HEK293 (cell line): ENCODE data around the gene RASSF3.

Experiments
- BCL11A ChIP-seq: fragments of 450-650 bp; formaldehyde crosslinking; IDR thresholded peaks from 2 replicates; pipeline ENCODE4 v1.5.1; 2016; ENCODE audit warnings: low read depth, missing biosample characterization, missing genetic modification characterization
- FEZF1 ChIP-seq: fragments of 450-650 bp; formaldehyde crosslinking; IDR thresholded peaks from 2 replicates; pipeline ENCODE4 v1.5.1; 2016; ENCODE audit warnings: missing biosample characterization, missing genetic modification characterization
- KLF10 ChIP-seq: fragments of 450-650 bp; IDR thresholded peaks from 2 replicates; pipeline ENCODE4 v1.5.1; 2018; ENCODE audit warnings: missing biosample characterization, mild to moderate bottlenecking, missing genetic modification characterization
- OVOL3 ChIP-seq: fragments of 450-650 bp; formaldehyde crosslinking; IDR thresholded peaks from 2 replicates; pipeline ENCODE4 v1.5.1; 2016; ENCODE audit warnings: missing biosample characterization, missing genetic modification characterization
- PRDM1 ChIP-seq: fragments of 450-650 bp; formaldehyde crosslinking; IDR thresholded peaks from 2 replicates; pipeline ENCODE4; 2016; ENCODE audit warnings: missing biosample characterization, missing genetic modification characterization
- SP3 ChIP-seq: fragments of 450-650 bp; formaldehyde crosslinking; IDR thresholded peaks from 2 replicates; pipeline ENCODE4 v1.5.1; 2016; ENCODE audit warnings: missing biosample characterization, missing genetic modification characterization
- ZBTB7A ChIP-seq: fragments of 450-650 bp; formaldehyde crosslinking; IDR thresholded peaks from 2 replicates; pipeline ENCODE4 v1.5.1; 2016; ENCODE audit warnings: low read depth, missing biosample characterization, missing genetic modification characterization
- ZNF133 ChIP-seq: fragments of 450-650 bp; formaldehyde crosslinking; IDR thresholded peaks from 2 replicates; pipeline ENCODE4 v1.5.1; 2016; ENCODE audit warnings: missing biosample characterization, missing genetic modification characterization
- ZNF169 ChIP-seq: fragments of 450-650 bp; formaldehyde crosslinking; IDR thresholded peaks from 2 replicates; pipeline ENCODE4 v1.5.1; 2016; ENCODE audit warnings: missing biosample characterization, missing genetic modification characterization
- ZNF174 ChIP-seq: fragments of 450-650 bp; formaldehyde crosslinking; IDR thresholded peaks from 2 replicates; pipeline ENCODE4 v1.5.0; 2017; ENCODE audit warnings: missing biosample characterization, mild to moderate bottlenecking, missing genetic modification characterization
- ZNF2 ChIP-seq: fragments of 450-650 bp; formaldehyde crosslinking; IDR thresholded peaks from 2 replicates; pipeline ENCODE4 v1.5.1; 2016; ENCODE audit warnings: missing biosample characterization, missing genetic modification characterization
- ZNF324 ChIP-seq: fragments of 450-650 bp; formaldehyde crosslinking; IDR thresholded peaks from 2 replicates; pipeline ENCODE4 v1.5.1; 2016; ENCODE audit warnings: missing biosample characterization, missing genetic modification characterization
- ZNF335 ChIP-seq: fragments of 450-650 bp; formaldehyde crosslinking; conservative IDR thresholded peaks from 2 replicates; pipeline ENCODE4 v1.5.1; 2016; ENCODE audit warnings: missing biosample characterization, missing genetic modification characterization
- ZNF404 ChIP-seq: fragments of 450-650 bp; formaldehyde crosslinking; IDR thresholded peaks from 2 replicates; pipeline ENCODE4 v1.5.1; 2017; ENCODE audit warnings: missing biosample characterization, missing genetic modification characterization
- ZNF433 ChIP-seq: fragments of 450-650 bp; formaldehyde crosslinking; IDR thresholded peaks from 2 replicates; pipeline ENCODE4 v1.5.1; 2016; ENCODE audit warnings: missing biosample characterization, missing genetic modification characterization, low read depth
- ZNF521 ChIP-seq: fragments of 450-650 bp; formaldehyde crosslinking; IDR thresholded peaks from 2 replicates; pipeline ENCODE4 v1.5.1; 2017; ENCODE audit warnings: missing biosample characterization, mild to moderate bottlenecking, missing genetic modification characterization
- ZNF629 ChIP-seq: fragments of 450-650 bp; formaldehyde crosslinking; IDR thresholded peaks from 2 replicates; pipeline ENCODE4 v1.5.1; 2017; ENCODE audit warnings: missing biosample characterization, missing genetic modification characterization
- ZNF768 ChIP-seq: fragments of 450-650 bp; formaldehyde crosslinking; IDR thresholded peaks from 2 replicates; pipeline ENCODE4 v1.5.1; 2018; ENCODE audit warnings: missing biosample characterization, mild to moderate bottlenecking, missing genetic modification characterization
- ZNF837 ChIP-seq: fragments of 450-650 bp; formaldehyde crosslinking; IDR thresholded peaks from 2 replicates; pipeline ENCODE4 v1.5.1; 2016; ENCODE audit warnings: missing biosample characterization, missing genetic modification characterization
- ZNF843 ChIP-seq: fragments of 450-650 bp; formaldehyde crosslinking; IDR thresholded peaks from 2 replicates; pipeline ENCODE4 v1.5.1; 2016; ENCODE audit warnings: missing biosample characterization, missing genetic modification characterization
- ZXDB ChIP-seq: fragments of 450-650 bp; formaldehyde crosslinking; IDR thresholded peaks from 2 replicates; pipeline ENCODE4 v1.5.1; 2016; ENCODE audit warnings: missing biosample characterization, missing genetic modification characterization
- TF ChIP-seq, protein P1 (sequence below): fragments of 450-650 bp; formaldehyde crosslinking; IDR thresholded peaks from 2 replicates; pipeline ENCODE4 v1.5.1; 2016; ENCODE audit warnings: missing biosample characterization, missing genetic modification characterization
- TF ChIP-seq, protein P2 (sequence below): fragments of 450-650 bp; formaldehyde crosslinking; IDR thresholded peaks from 2 replicates; pipeline ENCODE4 v1.5.1; 2017; ENCODE audit warnings: missing biosample characterization, missing genetic modification characterization
- TF ChIP-seq, protein P3 (sequence below): fragments of 450-650 bp; formaldehyde crosslinking; IDR thresholded peaks from 2 replicates; pipeline ENCODE4 v1.5.1; 2016; ENCODE audit warnings: missing biosample characterization, missing genetic modification characterization
- TF ChIP-seq, protein P4 (sequence below): fragments of 450-650 bp; formaldehyde crosslinking; IDR thresholded peaks from 2 replicates; pipeline ENCODE4 v1.5.1; 2016; ENCODE audit warnings: missing biosample characterization, missing genetic modification characterization
- TF ChIP-seq, protein P5 (sequence below): fragments of 450-650 bp; formaldehyde crosslinking; IDR thresholded peaks from 2 replicates; pipeline ENCODE4; 2016; ENCODE audit warnings: missing biosample characterization, missing genetic modification characterization
- TF ChIP-seq, protein P6 (sequence below): fragments of 450-650 bp; formaldehyde crosslinking; IDR thresholded peaks from 2 replicates; pipeline ENCODE4 v1.5.1; 2016; ENCODE audit warnings: missing biosample characterization, missing genetic modification characterization
- TF ChIP-seq, protein P7 (sequence below): fragments of 450-650 bp; formaldehyde crosslinking; IDR thresholded peaks from 2 replicates; pipeline ENCODE4 v1.5.1; 2016; ENCODE audit warnings: missing biosample characterization, missing genetic modification characterization

The RASSF3 gene

DNA sequence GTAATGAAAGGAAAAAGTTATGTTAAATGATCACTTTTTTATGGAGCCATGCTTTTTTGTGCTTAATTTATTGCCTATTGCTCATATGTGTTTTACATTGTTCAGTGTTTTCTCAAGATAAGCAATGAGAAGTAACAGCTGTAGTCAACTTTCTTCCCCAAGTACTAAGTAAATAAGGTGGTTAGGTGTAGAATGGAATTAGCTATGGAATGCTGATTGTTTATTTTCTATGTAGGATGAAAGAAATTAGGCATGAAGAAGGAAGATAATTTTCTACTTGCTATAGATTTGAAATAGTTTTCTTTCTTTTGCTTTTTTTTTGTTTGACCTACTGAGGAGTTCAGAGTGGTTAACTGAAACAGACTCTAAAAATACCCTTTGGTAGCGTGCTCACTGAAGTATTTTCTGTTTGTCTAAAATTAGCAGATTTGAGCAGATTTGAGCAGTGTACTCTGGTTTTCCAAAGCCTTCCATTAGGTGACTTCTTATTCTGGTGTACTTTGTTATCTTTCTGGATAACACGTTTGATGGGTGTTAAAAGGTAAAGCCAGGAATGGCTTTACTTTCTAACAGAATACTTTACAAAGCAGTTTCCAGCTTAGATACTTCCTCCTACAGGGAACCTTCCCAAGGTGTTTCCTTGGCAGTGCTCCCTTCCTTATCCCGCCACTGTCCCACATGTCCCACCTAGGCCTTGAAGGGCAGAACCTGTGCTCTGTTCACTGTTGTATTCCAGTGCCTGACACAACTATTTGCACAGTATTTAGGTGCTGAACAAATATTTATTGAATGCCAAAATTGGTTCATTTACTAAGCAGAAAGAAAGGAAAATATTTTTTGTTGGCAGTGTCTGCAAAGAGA, 56.0 kb downstream of the RASSF3 start (continued):
- TF ChIP-seq ZNF404 (tag by site-specific recombination) (no peak), ZNF133 (no peak), ZNF324 (no peak), ZBTB7A (tag by site-specific recombination) (no peak), PRDM1 (tag by site-specific recombination) (peak; percentile 92), ZNF629 (peak; percentile 66), SP3 (tag by site-specific recombination) (no peak), ZNF174 (tag by site-specific recombination) (no peak), ZNF433 (tag by site-specific recombination) (no peak), ZXDB (peak; percentile 88), BCL11A (tag by site-specific recombination) (peak; percentile 63; the same call in 1 of the 2 replicates), FEZF1 (peak; percentile 99), ZNF843 (tag by site-specific recombination) (peak; percentile 89), ZNF521 (tag by site-specific recombination) (no peak), KLF10 (peak; percentile 52; the same call in 1 of the 2 replicates), OVOL3 (peak; percentile 72; the same call in 1 of the 2 replicates), ZNF169 (tag by site-specific recombination) (no peak), ZNF837 (tag by site-specific recombination) (no peak), ZNF2 (peak; percentile 56; the same call in 1 of the 2 replicates), ZNF335 (tag by site-specific recombination) (no peak), ZNF768 (tag by site-specific recombination) (no peak)
- TF ChIP-seq, protein P1, sequence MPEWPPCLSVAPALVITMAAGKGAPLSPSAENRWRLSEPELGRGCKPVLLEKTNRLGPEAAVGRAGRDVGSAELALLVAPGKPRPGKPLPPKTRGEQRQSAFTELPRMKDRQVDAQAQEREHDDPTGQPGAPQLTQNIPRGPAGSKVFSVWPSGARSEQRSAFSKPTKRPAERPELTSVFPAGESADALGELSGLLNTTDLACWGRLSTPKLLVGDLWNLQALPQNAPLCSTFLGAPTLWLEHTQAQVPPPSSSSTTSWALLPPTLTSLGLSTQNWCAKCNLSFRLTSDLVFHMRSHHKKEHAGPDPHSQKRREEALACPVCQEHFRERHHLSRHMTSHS, result 0 out of 2 replicates have a peak, but pooled peaks have one; percentile 46
- TF ChIP-seq, protein P2, sequence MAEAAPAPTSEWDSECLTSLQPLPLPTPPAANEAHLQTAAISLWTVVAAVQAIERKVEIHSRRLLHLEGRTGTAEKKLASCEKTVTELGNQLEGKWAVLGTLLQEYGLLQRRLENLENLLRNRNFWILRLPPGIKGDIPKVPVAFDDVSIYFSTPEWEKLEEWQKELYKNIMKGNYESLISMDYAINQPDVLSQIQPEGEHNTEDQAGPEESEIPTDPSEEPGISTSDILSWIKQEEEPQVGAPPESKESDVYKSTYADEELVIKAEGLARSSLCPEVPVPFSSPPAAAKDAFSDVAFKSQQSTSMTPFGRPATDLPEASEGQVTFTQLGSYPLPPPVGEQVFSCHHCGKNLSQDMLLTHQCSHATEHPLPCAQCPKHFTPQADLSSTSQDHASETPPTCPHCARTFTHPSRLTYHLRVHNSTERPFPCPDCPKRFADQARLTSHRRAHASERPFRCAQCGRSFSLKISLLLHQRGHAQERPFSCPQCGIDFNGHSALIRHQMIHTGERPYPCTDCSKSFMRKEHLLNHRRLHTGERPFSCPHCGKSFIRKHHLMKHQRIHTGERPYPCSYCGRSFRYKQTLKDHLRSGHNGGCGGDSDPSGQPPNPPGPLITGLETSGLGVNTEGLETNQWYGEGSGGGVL (tag by site-specific recombination), result no peak
- TF ChIP-seq, protein P3, sequence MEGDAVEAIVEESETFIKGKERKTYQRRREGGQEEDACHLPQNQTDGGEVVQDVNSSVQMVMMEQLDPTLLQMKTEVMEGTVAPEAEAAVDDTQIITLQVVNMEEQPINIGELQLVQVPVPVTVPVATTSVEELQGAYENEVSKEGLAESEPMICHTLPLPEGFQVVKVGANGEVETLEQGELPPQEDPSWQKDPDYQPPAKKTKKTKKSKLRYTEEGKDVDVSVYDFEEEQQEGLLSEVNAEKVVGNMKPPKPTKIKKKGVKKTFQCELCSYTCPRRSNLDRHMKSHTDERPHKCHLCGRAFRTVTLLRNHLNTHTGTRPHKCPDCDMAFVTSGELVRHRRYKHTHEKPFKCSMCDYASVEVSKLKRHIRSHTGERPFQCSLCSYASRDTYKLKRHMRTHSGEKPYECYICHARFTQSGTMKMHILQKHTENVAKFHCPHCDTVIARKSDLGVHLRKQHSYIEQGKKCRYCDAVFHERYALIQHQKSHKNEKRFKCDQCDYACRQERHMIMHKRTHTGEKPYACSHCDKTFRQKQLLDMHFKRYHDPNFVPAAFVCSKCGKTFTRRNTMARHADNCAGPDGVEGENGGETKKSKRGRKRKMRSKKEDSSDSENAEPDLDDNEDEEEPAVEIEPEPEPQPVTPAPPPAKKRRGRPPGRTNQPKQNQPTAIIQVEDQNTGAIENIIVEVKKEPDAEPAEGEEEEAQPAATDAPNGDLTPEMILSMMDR (tag by site-specific recombination), result no peak
- TF ChIP-seq, protein P4, sequence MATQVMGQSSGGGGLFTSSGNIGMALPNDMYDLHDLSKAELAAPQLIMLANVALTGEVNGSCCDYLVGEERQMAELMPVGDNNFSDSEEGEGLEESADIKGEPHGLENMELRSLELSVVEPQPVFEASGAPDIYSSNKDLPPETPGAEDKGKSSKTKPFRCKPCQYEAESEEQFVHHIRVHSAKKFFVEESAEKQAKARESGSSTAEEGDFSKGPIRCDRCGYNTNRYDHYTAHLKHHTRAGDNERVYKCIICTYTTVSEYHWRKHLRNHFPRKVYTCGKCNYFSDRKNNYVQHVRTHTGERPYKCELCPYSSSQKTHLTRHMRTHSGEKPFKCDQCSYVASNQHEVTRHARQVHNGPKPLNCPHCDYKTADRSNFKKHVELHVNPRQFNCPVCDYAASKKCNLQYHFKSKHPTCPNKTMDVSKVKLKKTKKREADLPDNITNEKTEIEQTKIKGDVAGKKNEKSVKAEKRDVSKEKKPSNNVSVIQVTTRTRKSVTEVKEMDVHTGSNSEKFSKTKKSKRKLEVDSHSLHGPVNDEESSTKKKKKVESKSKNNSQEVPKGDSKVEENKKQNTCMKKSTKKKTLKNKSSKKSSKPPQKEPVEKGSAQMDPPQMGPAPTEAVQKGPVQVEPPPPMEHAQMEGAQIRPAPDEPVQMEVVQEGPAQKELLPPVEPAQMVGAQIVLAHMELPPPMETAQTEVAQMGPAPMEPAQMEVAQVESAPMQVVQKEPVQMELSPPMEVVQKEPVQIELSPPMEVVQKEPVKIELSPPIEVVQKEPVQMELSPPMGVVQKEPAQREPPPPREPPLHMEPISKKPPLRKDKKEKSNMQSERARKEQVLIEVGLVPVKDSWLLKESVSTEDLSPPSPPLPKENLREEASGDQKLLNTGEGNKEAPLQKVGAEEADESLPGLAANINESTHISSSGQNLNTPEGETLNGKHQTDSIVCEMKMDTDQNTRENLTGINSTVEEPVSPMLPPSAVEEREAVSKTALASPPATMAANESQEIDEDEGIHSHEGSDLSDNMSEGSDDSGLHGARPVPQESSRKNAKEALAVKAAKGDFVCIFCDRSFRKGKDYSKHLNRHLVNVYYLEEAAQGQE (tag by site-specific recombination), result no peak
- TF ChIP-seq, protein P5, sequence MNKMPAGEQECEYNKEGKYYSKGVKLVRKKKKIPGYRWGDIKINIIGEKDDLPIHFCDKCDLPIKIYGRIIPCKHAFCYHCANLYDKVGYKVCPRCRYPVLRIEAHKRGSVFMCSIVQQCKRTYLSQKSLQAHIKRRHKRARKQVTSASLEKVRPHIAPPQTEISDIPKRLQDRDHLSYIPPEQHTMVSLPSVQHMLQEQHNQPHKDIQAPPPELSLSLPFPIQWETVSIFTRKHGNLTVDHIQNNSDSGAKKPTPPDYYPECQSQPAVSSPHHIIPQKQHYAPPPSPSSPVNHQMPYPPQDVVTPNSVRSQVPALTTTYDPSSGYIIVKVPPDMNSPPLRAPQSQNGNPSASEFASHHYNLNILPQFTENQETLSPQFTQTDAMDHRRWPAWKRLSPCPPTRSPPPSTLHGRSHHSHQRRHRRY (tag by site-specific recombination), result no peak
- TF ChIP-seq, protein P6, sequence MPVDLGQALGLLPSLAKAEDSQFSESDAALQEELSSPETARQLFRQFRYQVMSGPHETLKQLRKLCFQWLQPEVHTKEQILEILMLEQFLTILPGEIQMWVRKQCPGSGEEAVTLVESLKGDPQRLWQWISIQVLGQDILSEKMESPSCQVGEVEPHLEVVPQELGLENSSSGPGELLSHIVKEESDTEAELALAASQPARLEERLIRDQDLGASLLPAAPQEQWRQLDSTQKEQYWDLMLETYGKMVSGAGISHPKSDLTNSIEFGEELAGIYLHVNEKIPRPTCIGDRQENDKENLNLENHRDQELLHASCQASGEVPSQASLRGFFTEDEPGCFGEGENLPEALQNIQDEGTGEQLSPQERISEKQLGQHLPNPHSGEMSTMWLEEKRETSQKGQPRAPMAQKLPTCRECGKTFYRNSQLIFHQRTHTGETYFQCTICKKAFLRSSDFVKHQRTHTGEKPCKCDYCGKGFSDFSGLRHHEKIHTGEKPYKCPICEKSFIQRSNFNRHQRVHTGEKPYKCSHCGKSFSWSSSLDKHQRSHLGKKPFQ (tag by site-specific recombination), result no peak
- TF ChIP-seq, protein P7, sequence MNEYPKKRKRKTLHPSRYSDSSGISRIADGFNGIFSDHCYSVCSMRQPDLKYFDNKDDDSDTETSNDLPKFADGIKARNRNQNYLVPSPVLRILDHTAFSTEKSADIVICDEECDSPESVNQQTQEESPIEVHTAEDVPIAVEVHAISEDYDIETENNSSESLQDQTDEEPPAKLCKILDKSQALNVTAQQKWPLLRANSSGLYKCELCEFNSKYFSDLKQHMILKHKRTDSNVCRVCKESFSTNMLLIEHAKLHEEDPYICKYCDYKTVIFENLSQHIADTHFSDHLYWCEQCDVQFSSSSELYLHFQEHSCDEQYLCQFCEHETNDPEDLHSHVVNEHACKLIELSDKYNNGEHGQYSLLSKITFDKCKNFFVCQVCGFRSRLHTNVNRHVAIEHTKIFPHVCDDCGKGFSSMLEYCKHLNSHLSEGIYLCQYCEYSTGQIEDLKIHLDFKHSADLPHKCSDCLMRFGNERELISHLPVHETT (tag by site-specific recombination), result peak; percentile 67; the same call in 1 of the 2 replicates
